IMR-90 (cell line): ENCODE measurements around the gene TBCEL. TPM values are rescaled to one million over a fixed set of nuclear protein-coding genes. Genes with fewer than 3 reads are reported as not detected.

Source experiments
- ATAC-seq: fragments of 200-7000 bp; cut with Tn5 transposase; 2 replicates; pipeline ENCODE4 v1.9.1; 2020; ENCODE audit warnings: low read depth, mild to moderate bottlenecking, moderate library complexity
- BruUV-seq: library from RNA; stranded (reverse); fragments of 400-500 nt; replicated peaks from 2 replicates; lab custom pipeline; 2021; lab: Mats Ljungman, UMichigan
- CTCF ChIA-PET: fragments of 300-600 bp; formaldehyde crosslinking; extraction: SDS; loops from one replicate; lab custom pipeline; 2021; ENCODE audit warnings: antibody characterized with exemption; lab: Yijun Ruan, JAX
- POLR2A ChIA-PET: fragments of 300-600 bp; sonication (Branson Sonifier 250); formaldehyde crosslinking; loops from one replicate; lab custom pipeline; 2022; ENCODE audit warnings: antibody characterized with exemption; ENCODE audit not compliant: unreplicated experiment; lab: Charles Lee
- DNase-seq: peaks from one replicate; pipeline ENCODE4 v3.0.0; 2013
- H2AFZ ChIP-seq: replicated peaks from 2 replicates; pipeline ENCODE3; 2013; ENCODE audit warnings: low read length, mild to moderate bottlenecking; ENCODE audit not compliant: poor library complexity
- H2AK5ac ChIP-seq: 2 replicates; pipeline ENCODE4 v1.6.1; 2013; ENCODE audit warnings: low read depth, low read length, inconsistent platforms
- H2AK9ac ChIP-seq: replicated peaks from 2 replicates; pipeline ENCODE3; 2013; ENCODE audit warnings: mild to moderate bottlenecking, low read depth, low read length, moderate library complexity; ENCODE audit not compliant: poor library complexity
- H2BK120ac ChIP-seq: 2 replicates; pipeline ENCODE4 v1.6.1; 2013; ENCODE audit warnings: low read depth, low read length, inconsistent platforms
- H2BK15ac ChIP-seq: 3 replicates; pipeline ENCODE4 v1.6.1; 2013; ENCODE audit warnings: low read depth, low read length, inconsistent platforms
- H2BK20ac ChIP-seq: 2 replicates; pipeline ENCODE4 v1.6.1; 2013; ENCODE audit warnings: low read depth, mild to moderate bottlenecking, inconsistent platforms, low read length, moderate library complexity
- H2BK5ac ChIP-seq: 2 replicates; pipeline ENCODE4 v1.6.1; 2013; ENCODE audit warnings: mild to moderate bottlenecking, low read depth, low read length, inconsistent platforms; ENCODE audit not compliant: poor library complexity, severe bottlenecking
- H3K14ac ChIP-seq: replicated peaks from 2 replicates; pipeline ENCODE4 v1.6.1; 2013; ENCODE audit warnings: low read depth, low read length, inconsistent platforms
- H3K18ac ChIP-seq: 2 replicates; pipeline ENCODE4 v1.6.1; 2013; ENCODE audit warnings: low read depth, low read length, control low read depth
- H3K23ac ChIP-seq: 2 replicates; pipeline ENCODE4 v1.6.1; 2013; ENCODE audit warnings: low read depth, low read length, inconsistent platforms
- H3K27ac ChIP-seq: 2 replicates; pipeline ENCODE4 v1.5.1; 2013; ENCODE audit warnings: mild to moderate bottlenecking, control low read depth, low read length; ENCODE audit not compliant: insufficient read depth
- H3K27me3 ChIP-seq: 2 replicates; pipeline ENCODE4 v1.6.1; 2013; ENCODE audit warnings: low read length; ENCODE audit not compliant: control insufficient read depth, insufficient read depth
- H3K36me3 ChIP-seq: 2 replicates; pipeline ENCODE4 v1.6.1; 2013; ENCODE audit warnings: low read length, mixed read lengths; ENCODE audit not compliant: control insufficient read depth, insufficient read depth
- H3K4ac ChIP-seq: 2 replicates; pipeline ENCODE4 v1.6.1; 2013; ENCODE audit warnings: low read depth, low read length, inconsistent platforms
- H3K4me1 ChIP-seq: 2 replicates; pipeline ENCODE4 v1.6.1; 2013; ENCODE audit warnings: low read length, mixed read lengths; ENCODE audit not compliant: control insufficient read depth, insufficient read depth
- H3K4me2 ChIP-seq: 2 replicates; pipeline ENCODE4 v1.6.1; 2013; ENCODE audit warnings: low read depth, mild to moderate bottlenecking, control low read depth, low read length, moderate library complexity
- H3K4me3 ChIP-seq: 2 replicates; pipeline ENCODE4 v1.5.1; 2013; ENCODE audit warnings: low read depth, mild to moderate bottlenecking, control low read depth, low read length, moderate library complexity; ENCODE audit not compliant: insufficient read depth
- H3K56ac ChIP-seq: 2 replicates; pipeline ENCODE4 v1.6.1; 2013; ENCODE audit warnings: low read length, inconsistent platforms; ENCODE audit not compliant: insufficient read depth; ENCODE audit errors: extremely low read depth
- H3K79me1 ChIP-seq, 2 experiments: 2 replicates each; pipeline ENCODE4 v1.6.1; 2013; ENCODE audit warnings: low read length in 2 of 2, inconsistent platforms in 1 of 2, low read depth in 1 of 2
- H3K9ac ChIP-seq: 2 replicates; pipeline ENCODE4 v1.6.1; 2013; ENCODE audit warnings: low read depth, low read length, control low read depth
- H3K9me1 ChIP-seq: 2 replicates; pipeline ENCODE4 v1.6.1; 2013; ENCODE audit warnings: low read length, inconsistent platforms; ENCODE audit not compliant: insufficient read depth
- H3K9me3 ChIP-seq: 2 replicates; pipeline ENCODE4 v1.6.1; 2013; ENCODE audit warnings: low read length; ENCODE audit not compliant: control insufficient read depth, insufficient read depth
- H4K20me1 ChIP-seq: 2 replicates; pipeline ENCODE4 v1.6.1; 2013; ENCODE audit warnings: low read length, inconsistent platforms; ENCODE audit not compliant: insufficient read depth
- H4K5ac ChIP-seq: 2 replicates; pipeline ENCODE4 v1.6.1; 2013; ENCODE audit warnings: mild to moderate bottlenecking, low read depth, low read length, control low read depth
- H4K8ac ChIP-seq, 2 experiments: 2 replicates each; pipeline ENCODE4 v1.6.1; 2013; ENCODE audit warnings: low read depth in 2 of 2, low read length in 2 of 2, control low read depth in 1 of 2, inconsistent platforms in 1 of 2
- H4K91ac ChIP-seq: 2 replicates; pipeline ENCODE4 v1.6.1; 2013; ENCODE audit warnings: low read depth, low read length, inconsistent platforms; ENCODE audit not compliant: insufficient read depth
- BHLHE40 ChIP-seq: fragments of 150-350 bp; IDR thresholded peaks from 2 replicates; pipeline ENCODE4 v1.6.1; 2016; ENCODE audit warnings: mild to moderate bottlenecking, low read depth, low read length
- CHD1 ChIP-seq: IDR thresholded peaks from 2 replicates; pipeline ENCODE4 v1.6.1; 2012; ENCODE audit warnings: low read depth, low read length, improper control_type of control experiment
- FOS ChIP-seq: fragments of 150-350 bp; IDR thresholded peaks from 2 replicates; pipeline ENCODE4 v1.6.1; 2016; ENCODE audit warnings: low read depth, low read length
- MAFK ChIP-seq: IDR thresholded peaks from 2 replicates; pipeline ENCODE4 v1.6.1; 2012; ENCODE audit warnings: low read depth, low read length, improper control_type of control experiment
- MAZ ChIP-seq: IDR thresholded peaks from 2 replicates; pipeline ENCODE4 v1.6.1; 2012; ENCODE audit warnings: low read depth, mild to moderate bottlenecking, low read length, improper control_type of control experiment, moderate library complexity, borderline replicate concordance
- RAD21 ChIP-seq: IDR thresholded peaks from 2 replicates; pipeline ENCODE4 v1.6.1; 2012; ENCODE audit warnings: low read length, improper control_type of control experiment
- RCOR1 ChIP-seq: IDR thresholded peaks from 2 replicates; pipeline ENCODE4 v1.6.1; 2012; ENCODE audit warnings: mild to moderate bottlenecking, low read length, improper control_type of control experiment; ENCODE audit not compliant: insufficient replicate concordance
- WGBS, 2 experiments: methylation state at CpG; one replicate each; pipeline versions ENCODE4 v1.1.5 to v1.1.7; 2013; ENCODE audit warnings: missing lambda C conversion rate in 2 of 2; ENCODE audit not compliant: insufficient read length in 1 of 2; ENCODE audit errors: extremely low coverage in 2 of 2; 5-methylcytosine and 5-hydroxymethylcytosine counted together
- dilution Hi-C: fragments of 300-500 bp; cut with HindIII; formaldehyde crosslinking; loops from one replicate; pipeline ENCODE4 v1.14.3; 2018; ENCODE audit warnings: low sequenced_read_pairs; ENCODE audit not compliant: unreplicated experiment
- in situ Hi-C: fragments of 300-500 bp; cut with MboI; formaldehyde crosslinking; loops from 3 replicates; pipeline ENCODE4 v1.14.3; 2019; ENCODE audit warnings: low sequenced_read_pairs, inconsistent platforms, mixed read lengths
- intact Hi-C: fragments of 100-400 bp; cut with micrococcal nuclease; formaldehyde crosslinking; loops from 2 replicates; pipeline ENCODE4 v1.10.0; 2022
- polyA plus RNA-seq, 3 experiments: library from polyadenylated mRNA; depleted of rRNA; stranded (reverse); fragments of >200 nt; gene quantifications; 2 replicates each; pipeline ENCODE4 v1.2.3, GENCODE V29; 2012; ENCODE audit warnings: low replicate concordance in 1 of 3
- total RNA-seq: library from RNA; depleted of rRNA; stranded (reverse); fragments of >200 nt; gene quantifications from 2 replicates; pipeline ENCODE4 v1.2.3, GENCODE V29; 2012
- TF ChIP-seq, protein P1 (sequence below): conservative IDR thresholded peaks from 2 replicates; pipeline ENCODE4 v1.5.1; 2012; ENCODE audit warnings: mild to moderate bottlenecking, low read depth, low read length, improper control_type of control experiment
- TF ChIP-seq, protein P2 (sequence below): fragments of 150-350 bp; IDR thresholded peaks from 2 replicates; pipeline ENCODE4 v1.6.1; 2016; ENCODE audit warnings: low read depth, mild to moderate bottlenecking, low read length, moderate library complexity, borderline replicate concordance
- TF ChIP-seq, protein P3 (sequence below): fragments of 150-350 bp; IDR thresholded peaks from 2 replicates; pipeline ENCODE4 v1.6.1; 2017; ENCODE audit warnings: mild to moderate bottlenecking, antibody characterized with exemption, low read length, low read depth

TBCEL gene
- total and polyA plus RNA-seq, 2 of the 4 experiments (the other 2 are of a cell fraction): 7.1 to 21.0 TPM

DNA sequence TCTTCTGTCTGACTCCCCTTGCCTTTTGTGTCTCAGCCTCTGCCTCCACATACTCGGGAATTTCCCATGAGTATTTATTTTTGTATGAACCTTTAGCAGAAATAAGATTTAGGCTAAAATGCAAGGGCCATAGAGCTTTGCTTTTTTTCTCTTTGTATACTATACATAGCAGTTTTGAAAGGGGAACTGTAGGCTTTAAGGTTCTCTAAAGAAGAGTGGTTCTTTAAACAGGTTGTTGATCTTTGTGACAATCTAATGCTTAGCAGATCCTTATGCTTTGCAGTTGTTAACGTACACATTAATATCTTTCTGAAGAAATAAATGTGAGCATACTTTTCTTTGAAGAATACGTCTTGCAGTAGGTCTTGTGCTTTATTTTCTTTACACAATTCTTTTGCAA lies 35.0 kb downstream of the TBCEL start:
- no TSS peak for BruUV-seq
- H3K4me1 ChIP-seq: no peaks in the 10 kb centered on the region
- no peak overlapping the region for H3K56ac ChIP-seq
- WGBS, 2 experiments: no CpG with 5 or more reads among the region's 3 CpGs
- ChIA-PET CTCF (no interaction called here), POLR2A (no interaction called here)
- H2BK15ac ChIP-seq: no peak overlapping the region
- no peak overlapping the region for H3K4me2 ChIP-seq
- no peaks in the 10 kb centered on the region for H4K20me1 ChIP-seq
- H2AK5ac ChIP-seq: no peak overlapping the region
- dilution Hi-C loops (no loop called here), in situ Hi-C loops (no loop called here), intact Hi-C loops (no loop called here)
- TF ChIP-seq BHLHE40: no peak
- TF ChIP-seq RCOR1: no peak
- TF ChIP-seq, protein P1, sequence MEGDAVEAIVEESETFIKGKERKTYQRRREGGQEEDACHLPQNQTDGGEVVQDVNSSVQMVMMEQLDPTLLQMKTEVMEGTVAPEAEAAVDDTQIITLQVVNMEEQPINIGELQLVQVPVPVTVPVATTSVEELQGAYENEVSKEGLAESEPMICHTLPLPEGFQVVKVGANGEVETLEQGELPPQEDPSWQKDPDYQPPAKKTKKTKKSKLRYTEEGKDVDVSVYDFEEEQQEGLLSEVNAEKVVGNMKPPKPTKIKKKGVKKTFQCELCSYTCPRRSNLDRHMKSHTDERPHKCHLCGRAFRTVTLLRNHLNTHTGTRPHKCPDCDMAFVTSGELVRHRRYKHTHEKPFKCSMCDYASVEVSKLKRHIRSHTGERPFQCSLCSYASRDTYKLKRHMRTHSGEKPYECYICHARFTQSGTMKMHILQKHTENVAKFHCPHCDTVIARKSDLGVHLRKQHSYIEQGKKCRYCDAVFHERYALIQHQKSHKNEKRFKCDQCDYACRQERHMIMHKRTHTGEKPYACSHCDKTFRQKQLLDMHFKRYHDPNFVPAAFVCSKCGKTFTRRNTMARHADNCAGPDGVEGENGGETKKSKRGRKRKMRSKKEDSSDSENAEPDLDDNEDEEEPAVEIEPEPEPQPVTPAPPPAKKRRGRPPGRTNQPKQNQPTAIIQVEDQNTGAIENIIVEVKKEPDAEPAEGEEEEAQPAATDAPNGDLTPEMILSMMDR: no peak
- TF ChIP-seq, protein P2, sequence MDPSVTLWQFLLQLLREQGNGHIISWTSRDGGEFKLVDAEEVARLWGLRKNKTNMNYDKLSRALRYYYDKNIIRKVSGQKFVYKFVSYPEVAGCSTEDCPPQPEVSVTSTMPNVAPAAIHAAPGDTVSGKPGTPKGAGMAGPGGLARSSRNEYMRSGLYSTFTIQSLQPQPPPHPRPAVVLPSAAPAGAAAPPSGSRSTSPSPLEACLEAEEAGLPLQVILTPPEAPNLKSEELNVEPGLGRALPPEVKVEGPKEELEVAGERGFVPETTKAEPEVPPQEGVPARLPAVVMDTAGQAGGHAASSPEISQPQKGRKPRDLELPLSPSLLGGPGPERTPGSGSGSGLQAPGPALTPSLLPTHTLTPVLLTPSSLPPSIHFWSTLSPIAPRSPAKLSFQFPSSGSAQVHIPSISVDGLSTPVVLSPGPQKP: no peak
- TF ChIP-seq, protein P3, sequence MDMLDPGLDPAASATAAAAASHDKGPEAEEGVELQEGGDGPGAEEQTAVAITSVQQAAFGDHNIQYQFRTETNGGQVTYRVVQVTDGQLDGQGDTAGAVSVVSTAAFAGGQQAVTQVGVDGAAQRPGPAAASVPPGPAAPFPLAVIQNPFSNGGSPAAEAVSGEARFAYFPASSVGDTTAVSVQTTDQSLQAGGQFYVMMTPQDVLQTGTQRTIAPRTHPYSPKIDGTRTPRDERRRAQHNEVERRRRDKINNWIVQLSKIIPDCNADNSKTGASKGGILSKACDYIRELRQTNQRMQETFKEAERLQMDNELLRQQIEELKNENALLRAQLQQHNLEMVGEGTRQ: no peak
- TF ChIP-seq RAD21: no peak
- no peak for TF ChIP-seq FOS
- TF ChIP-seq CHD1: no peak
- TF ChIP-seq MAFK: no peak
- TF ChIP-seq MAZ: no peak
- H2AK9ac ChIP-seq: no peak overlapping the region
- no peaks in the 10 kb centered on the region for H3K9me3 ChIP-seq
- H3K4me3 ChIP-seq: no peak overlapping the region
- no peaks in the 10 kb centered on the region for H3K79me1 ChIP-seq
- no peaks in the 10 kb centered on the region for H3K27me3 ChIP-seq
- H4K8ac ChIP-seq: no peak overlapping the region
- H3K14ac ChIP-seq: no peak overlapping the region
- H3K23ac ChIP-seq: no peak overlapping the region
- H3K9me1 ChIP-seq: no peaks in the 10 kb centered on the region
- H3K27ac ChIP-seq: no peak overlapping the region
- no peak overlapping the region for H2BK20ac ChIP-seq
- H3K4ac ChIP-seq: no peak overlapping the region
- H3K18ac ChIP-seq: no peak overlapping the region
- no peak overlapping the region for H3K9ac ChIP-seq
- H4K91ac ChIP-seq: no peak overlapping the region
- DNase-seq: no peak
- ATAC-seq: no peak
- H2AFZ ChIP-seq: no peak overlapping the region
- no peak overlapping the region for H4K5ac ChIP-seq
- H2BK120ac ChIP-seq: no peak overlapping the region
- peaks cover 11% of the 10 kb centered on the region for H3K36me3 ChIP-seq
- no peak overlapping the region for H2BK5ac ChIP-seq
